Ascending aorta (tissue), 2 donors: ENCODE measurements around the gene PTPRN2. TPM values are rescaled to one million over a fixed set of nuclear protein-coding genes. Genes with fewer than 3 reads are reported as not detected.

Experiments
- DNase-seq, 2 donors: peaks; one replicate each; pipeline ENCODE4 v3.0.0-alpha.2; 2019; ENCODE audit warnings: low spot score in 2 of 2
- H3K27ac ChIP-seq, 2 donors: fragments of 200-600 bp; sonication (generic); one replicate each; pipeline ENCODE4 v1.5.1; 2016 to 2017; ENCODE audit warnings: mild to moderate bottlenecking in 1 of 2
- H3K27me3 ChIP-seq: fragments of 200-600 bp; sonication (generic); one replicate; pipeline ENCODE4 v1.5.1; 2017
- H3K36me3 ChIP-seq, 2 donors: fragments of 200-600 bp; sonication (generic); one replicate each; pipeline ENCODE4 v1.5.1; 2016
- H3K4me1 ChIP-seq, 2 donors: fragments of 200-600 bp; sonication (generic); one replicate each; pipeline ENCODE4 v1.5.1; 2016 to 2017; ENCODE audit warnings: mild to moderate bottlenecking in 1 of 2
- H3K4me3 ChIP-seq, 2 donors: fragments of 200-600 bp; sonication (generic); one replicate each; pipeline ENCODE4 v1.5.1; 2016 to 2017; ENCODE audit warnings: mild to moderate bottlenecking in 1 of 2
- H3K9me3 ChIP-seq, 2 donors: fragments of 200-600 bp; sonication (generic); one replicate each; pipeline ENCODE4 v1.5.1; 2016
- CTCF ChIP-seq, 3 experiments: fragments of 200-600 bp in 2 of 3; fragments of 450-650 bp in 1 of 3; sonication (generic) in 2 of 3; IDR thresholded peaks; one replicate each; pipeline ENCODE4 v1.5.1; 2016 to 2019; ENCODE audit warnings: antibody characterized with exemption in 3 of 3, mild to moderate bottlenecking in 1 of 3, moderate library complexity in 1 of 3
- intact Hi-C: fragments of 100-400 bp; cut with DNase I; formaldehyde crosslinking; loops from one replicate; pipeline ENCODE4 v1.15.1; 2023
- total RNA-seq: library from RNA; depleted of rRNA; stranded (reverse); fragments of >200 nt; gene quantifications from one replicate; pipeline ENCODE4 v1.1.0, GENCODE V29; 2016

Gene PTPRN2
- total RNA-seq, 1 donor from 2014 or later = 7.3 TPM

GRCh38 chr7:157718303-157719007 lies 869.2 kb downstream of the PTPRN2 start:
- no peak for DNase-seq

GRCh38 chr7:157717211-157718174 lies 870.1 kb downstream of the PTPRN2 start:
- TF ChIP-seq CTCF (IDR thresholded peaks at IDR 0.05) = no peak
- intact Hi-C loops = no loop called here
- no peak overlapping the region for H3K27ac ChIP-seq
- H3K4me3 ChIP-seq = no peak overlapping the region
- no peaks in the 10 kb centered on the region for H3K36me3 ChIP-seq
- no peaks in the 10 kb centered on the region for H3K9me3 ChIP-seq
- DNase-seq = no peak
- no peaks in the 10 kb centered on the region for H3K4me1 ChIP-seq
- no peaks in the 10 kb centered on the region for H3K27me3 ChIP-seq

More at GRCh38 chr7:157718303-157719007, 869.2 kb downstream of the PTPRN2 start:
- no peak for TF ChIP-seq CTCF (IDR thresholded peaks at IDR 0.05)
- Histone ChIP-seq H3K4me3 (no peak overlapping the region), H3K4me1 (no peaks in the 10 kb centered on the region), H3K9me3 (no peaks in the 10 kb centered on the region), H3K36me3 (no peaks in the 10 kb centered on the region), H3K27ac (no peak overlapping the region), H3K27me3 (no peaks in the 10 kb centered on the region)
- intact Hi-C loops = no loop called here

GRCh38 chr7:157715938-157716280 lies 871.7 kb downstream of the PTPRN2 start:
- Histone ChIP-seq H3K27me3 (no peaks in the 10 kb centered on the region), H3K4me1 (no peaks in the 10 kb centered on the region), H3K27ac (no peak overlapping the region), H3K36me3 (no peaks in the 10 kb centered on the region), H3K9me3 (no peaks in the 10 kb centered on the region), H3K4me3 (no peak overlapping the region)
- intact Hi-C loops = no loop called here
- no peak for DNase-seq
- no peak for TF ChIP-seq CTCF (IDR thresholded peaks at IDR 0.05)

- intact Hi-C loops = no loop called here
- Histone ChIP-seq H3K36me3 (no peaks in the 10 kb centered on the region), H3K27me3 (no peaks in the 10 kb centered on the region), H3K9me3 (no peaks in the 10 kb centered on the region), H3K4me3 (no peak overlapping the region), H3K4me1 (no peaks in the 10 kb centered on the region), H3K27ac (no peak overlapping the region)
- DNase-seq = no peak
- no peak for TF ChIP-seq CTCF (IDR thresholded peaks at IDR 0.05)
These were observed 872.3 kb downstream of the PTPRN2 start for GRCh38 chr7:157715071-157715937.
